Uterus (tissue), 4 donors: ENCODE results near the gene C1orf210. TPM values are rescaled to one million over a fixed set of nuclear protein-coding genes. Genes with fewer than 3 reads are reported as not detected.

ENCODE experiments used
- DNase-seq, 2 donors: peaks; one replicate each; pipeline ENCODE4 v3.0.0-alpha.2; 2019 to 2020
- H3K27ac ChIP-seq, 2 donors: fragments of 200-600 bp; sonication (generic); 1 replicate in 1 of 2; 2 replicates in 1 of 2; pipeline ENCODE4 v1.5.1; 2016 to 2018
- H3K27me3 ChIP-seq, 2 donors: fragments of 200-600 bp; sonication (generic); one replicate each; pipeline ENCODE4 v1.5.1; 2018 to 2019; ENCODE audit warnings: control low read depth in 1 of 2
- H3K36me3 ChIP-seq, 2 donors: fragments of 200-600 bp; sonication (generic); one replicate each; pipeline ENCODE4 v1.5.1; 2019; ENCODE audit warnings: control low read depth in 1 of 2
- H3K4me1 ChIP-seq, 2 donors: fragments of 200-600 bp; sonication (generic); one replicate each; pipeline ENCODE4 v1.5.1; 2018 to 2019; ENCODE audit warnings: control low read depth in 1 of 2
- H3K4me3 ChIP-seq, 2 donors: fragments of 200-600 bp; sonication (generic); 1 replicate in 1 of 2; 2 replicates in 1 of 2; pipeline ENCODE4 v1.5.1; 2018 to 2019; ENCODE audit warnings: mild to moderate bottlenecking in 1 of 2
- H3K9me3 ChIP-seq, 2 donors: fragments of 200-600 bp; sonication (generic); one replicate each; pipeline ENCODE4 v1.5.1; 2019; ENCODE audit warnings: control low read depth in 1 of 2
- CTCF ChIP-seq, 4 experiments: fragments of 200-600 bp in 2 of 4; fragments of 450-650 bp in 2 of 4; sonication (generic) in 2 of 4; IDR thresholded peaks; one replicate each; pipeline ENCODE4 v1.5.1; 2016 to 2019; ENCODE audit warnings: antibody characterized with exemption in 4 of 4, mild to moderate bottlenecking in 2 of 4, moderate library complexity in 1 of 4
- POLR2A ChIP-seq, 2 donors: fragments of 450-650 bp; IDR thresholded peaks; one replicate each; pipeline ENCODE4 v1.6.1; 2016; ENCODE audit warnings: antibody characterized with exemption in 2 of 2, mild to moderate bottlenecking in 1 of 2, moderate library complexity in 1 of 2
- intact Hi-C: fragments of 100-400 bp; cut with DNase I; formaldehyde crosslinking; loops from one replicate; pipeline ENCODE4 v1.15.1; 2023; ENCODE audit warnings: low total_unique reads
- total RNA-seq, 4 donors: library from RNA; depleted of rRNA in 3 of 4; stranded (reverse); fragments of >200 nt in 3 of 4; gene quantifications; one replicate each; pipeline versions ENCODE4 v1.1.0 to v1.2.4, GENCODE V29; 2014 to 2023
- donor health status: DM: yes; HTN: yes; CAD: no.

The C1orf210 gene
- total RNA-seq, 4 donors from 2014 or later, result 0.62 TPM; not detected in 3

DNA sequence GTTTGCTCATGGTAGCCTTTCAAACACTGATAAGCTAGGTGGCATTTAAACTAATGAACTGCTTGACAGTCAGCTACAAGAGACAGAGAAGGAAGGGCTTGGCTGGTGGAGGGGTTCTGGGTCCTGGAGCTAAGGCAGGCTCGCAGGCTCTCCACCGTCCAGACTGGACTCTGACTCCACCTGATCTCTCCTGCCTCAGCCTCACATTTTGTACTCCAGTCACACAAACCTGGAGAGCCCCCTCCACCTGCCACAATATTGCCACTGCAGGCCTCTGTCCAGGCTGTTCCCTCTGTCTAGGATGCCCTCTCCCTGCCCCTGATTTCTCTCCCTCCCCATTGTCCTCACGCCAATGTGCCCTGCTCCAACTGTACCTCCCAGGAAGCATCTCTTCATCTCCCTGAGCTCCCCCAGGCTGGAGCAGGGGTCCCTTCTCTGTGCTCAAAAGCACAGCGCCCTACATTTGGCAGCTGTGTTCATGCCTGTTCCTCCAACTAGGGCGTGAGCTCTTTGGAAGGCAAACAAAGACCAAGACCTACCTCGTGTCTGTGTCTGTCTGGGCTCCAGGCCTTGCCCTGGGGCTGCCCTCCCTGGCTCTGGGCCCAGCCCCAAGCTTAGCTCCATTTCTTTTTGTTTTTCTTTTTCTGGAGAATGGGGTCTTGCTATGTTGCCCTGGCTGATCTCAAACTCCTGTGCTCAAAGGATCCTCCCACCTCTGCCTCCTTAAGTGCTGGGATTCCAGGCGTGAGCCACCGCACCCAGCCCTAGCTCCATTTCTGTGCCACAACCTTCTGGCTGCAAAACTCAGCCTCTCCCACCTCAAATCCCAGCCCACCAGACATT lies 18.3 kb upstream of the C1orf210 start:
- Histone ChIP-seq H3K9me3 (no peaks in the 10 kb centered on the region), H3K27ac (peak overlapping the region in 1 of 2 donors; percentile 76)
- intact Hi-C loops, result no loop called here

GRCh38 chr1:43302721-43303470 lies 17.5 kb upstream of the C1orf210 start:
- no peaks in the 10 kb centered on the region for H3K4me1 ChIP-seq
- no peaks in the 10 kb centered on the region for H3K36me3 ChIP-seq
- H3K27ac ChIP-seq, result peak overlapping the region in 1 of 2 donors; percentile 76
- intact Hi-C loops, result no loop called here
- H3K4me3 ChIP-seq, result peak overlapping the region in 1 of 2 donors; percentile 14
- no peaks in the 10 kb centered on the region for H3K27me3 ChIP-seq
- no peak for DNase-seq
- no peak for TF ChIP-seq CTCF (IDR thresholded peaks at IDR 0.05)
- no peak for TF ChIP-seq POLR2A (IDR thresholded peaks at IDR 0.05)
- no peaks in the 10 kb centered on the region for H3K9me3 ChIP-seq

More for the DNA sequence above, 18.3 kb upstream of the C1orf210 start:
- no peaks in the 10 kb centered on the region for H3K27me3 ChIP-seq
- H3K4me3 ChIP-seq, result no peak overlapping the region
- DNase-seq, result no peak
- no peaks in the 10 kb centered on the region for H3K36me3 ChIP-seq
- TF ChIP-seq POLR2A (IDR thresholded peaks at IDR 0.05), result no peak
- TF ChIP-seq CTCF (IDR thresholded peaks at IDR 0.05), result no peak
- no peaks in the 10 kb centered on the region for H3K4me1 ChIP-seq

DNA sequence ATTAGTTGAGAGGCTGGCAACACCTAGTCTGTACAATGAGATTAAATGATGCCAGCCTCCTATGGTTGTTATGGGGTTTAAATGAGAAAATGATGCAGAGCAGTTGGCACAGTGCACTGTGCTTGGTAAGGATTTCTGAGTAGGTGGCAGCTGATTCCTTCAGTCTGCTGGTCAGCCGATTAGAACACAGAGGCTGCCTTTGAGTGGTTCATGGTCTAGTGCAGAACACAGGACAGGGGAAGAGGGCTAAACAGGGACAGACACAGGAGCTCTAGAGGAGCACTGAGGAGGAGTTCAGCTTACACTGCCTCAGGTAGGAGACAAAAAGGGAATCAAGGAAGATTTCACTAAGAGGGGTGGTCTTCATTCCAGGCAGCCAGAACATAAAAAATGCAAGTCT lies 16.8 kb upstream of the C1orf210 start:
- no peaks in the 10 kb centered on the region for H3K27me3 ChIP-seq
- no peak for TF ChIP-seq CTCF (IDR thresholded peaks at IDR 0.05)
- no peak for TF ChIP-seq POLR2A (IDR thresholded peaks at IDR 0.05)
- H3K4me3 ChIP-seq, result peak overlapping the region in 1 of 2 donors; percentile 14
- H3K4me1 ChIP-seq, result no peaks in the 10 kb centered on the region
- no peaks in the 10 kb centered on the region for H3K9me3 ChIP-seq
- intact Hi-C loops, result no loop called here
- H3K27ac ChIP-seq, result peak overlapping the region in 1 of 2 donors; percentile 76
- no peaks in the 10 kb centered on the region for H3K36me3 ChIP-seq
- DNase-seq, result no peak

DNA sequence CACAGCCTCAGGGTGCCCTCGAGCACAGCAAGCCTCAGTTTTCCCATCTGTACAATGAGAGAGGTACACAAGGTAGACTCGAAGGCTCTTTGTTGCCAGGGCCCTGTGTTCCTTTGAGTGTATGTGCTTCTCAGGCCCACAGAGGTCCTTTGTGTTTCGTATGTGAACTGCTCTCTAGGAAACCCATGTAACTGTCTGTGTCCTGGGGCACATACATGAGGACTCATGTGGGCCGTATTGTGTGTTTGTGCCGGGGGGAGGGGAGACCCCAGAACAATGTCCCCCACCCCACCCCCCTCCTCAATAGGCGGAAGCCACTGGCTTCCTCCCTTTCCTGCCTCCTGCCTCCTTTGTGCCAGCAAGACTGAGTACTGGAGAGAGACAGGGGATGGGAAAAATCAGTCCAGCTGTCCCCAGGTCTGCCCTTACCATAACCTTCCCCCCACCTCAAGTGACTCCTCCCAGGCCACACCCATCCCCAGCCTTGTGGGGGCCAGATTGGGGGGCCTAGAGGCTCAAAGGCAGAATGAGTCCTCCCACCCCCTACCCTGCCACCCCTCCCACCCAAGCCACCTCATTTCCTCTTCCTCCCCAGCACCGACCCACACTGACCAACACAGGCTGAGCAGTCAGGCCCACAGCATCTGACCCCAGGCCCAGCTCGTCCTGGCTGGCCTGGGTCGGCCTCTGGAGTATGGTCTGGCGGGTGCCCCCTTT lies 15.2 kb upstream of the C1orf210 start, which contains the start of gene TIE1:
TSS of gene TIE1 (plus strand) at position 605 of the 717 bp plus-strand sequence. CDS start at position 695, 90 bp downstream.
- H3K27me3 ChIP-seq, result no peaks in the 10 kb centered on the region
- no peaks in the 10 kb centered on the region for H3K4me1 ChIP-seq
- H3K27ac ChIP-seq, result peak within 1 kb of the TSS; percentile 63 to 76
- no peaks in the 10 kb centered on the region for H3K36me3 ChIP-seq
- peak in 1 of 2 donors; percentile 49 for DNase-seq
- TF ChIP-seq CTCF (IDR thresholded peaks at IDR 0.05) (no peak), POLR2A (IDR thresholded peaks at IDR 0.05) (peak in 1 of 2 donors; percentile 41)
- H3K4me3 ChIP-seq, result peak within 1 kb of the TSS in 1 of 2 donors; percentile 1
- intact Hi-C loops, result no loop called here
- H3K9me3 ChIP-seq, result no peaks in the 10 kb centered on the region
